Right atrium auricular region (tissue), 2 donors: ENCODE results near the gene PPP1R14B. TPM values are rescaled to one million over a fixed set of nuclear protein-coding genes. Genes with fewer than 3 reads are reported as not detected.

ENCODE experiments used
- DNase-seq: peaks from one replicate; pipeline ENCODE4 v3.0.0-alpha.2; 2019; ENCODE audit warnings: low spot score
- H3K27ac ChIP-seq, 2 donors: fragments of 200-600 bp; sonication (generic); 1 replicate in 1 of 2; 2 replicates in 1 of 2; pipeline ENCODE4 v1.5.1; 2016 to 2019
- H3K27me3 ChIP-seq, 2 donors: fragments of 200-600 bp; sonication (generic); one replicate each; pipeline versions ENCODE4 v1.5.1 to v1.6.0; 2017 to 2019
- H3K36me3 ChIP-seq: fragments of 200-600 bp; sonication (generic); one replicate; pipeline ENCODE4 v1.5.1; 2016
- H3K4me1 ChIP-seq, 2 donors: fragments of 200-600 bp; sonication (generic); one replicate each; pipeline versions ENCODE4 v1.5.1 to v1.6.0; 2017 to 2019
- H3K4me3 ChIP-seq, 2 donors: fragments of 200-600 bp; sonication (generic); 1 replicate in 1 of 2; 2 replicates in 1 of 2; pipeline ENCODE4 v1.5.1; 2017 to 2019; ENCODE audit warnings: mild to moderate bottlenecking in 1 of 2, moderate library complexity in 1 of 2
- H3K9me3 ChIP-seq, 2 donors: fragments of 200-600 bp; sonication (generic); one replicate each; pipeline ENCODE4 v1.5.1; 2019
- CTCF ChIP-seq, 2 donors: fragments of 200-600 bp; sonication (generic); IDR thresholded peaks; one replicate each; pipeline ENCODE4 v1.5.1; 2019; ENCODE audit warnings: antibody characterized with exemption in 2 of 2
- total RNA-seq, 2 donors: library from RNA; depleted of rRNA; stranded (reverse); fragments of >200 nt; gene quantifications; one replicate each; pipeline ENCODE4 v1.1.0, GENCODE V29; 2016

PPP1R14B gene
- total RNA-seq, 2 donors from 2014 or later: 76.4 to 99.2 TPM

- H3K4me1 ChIP-seq: peaks cover 0 to 74% of the 10 kb centered on the region in 2 donors
- H3K4me3 ChIP-seq: peak within 1 kb of the TSS; percentile 57 to 77
- H3K27me3 ChIP-seq: no peaks in the 10 kb centered on the region
- H3K9me3 ChIP-seq: no peaks in the 10 kb centered on the region
- no peak for TF ChIP-seq CTCF (IDR thresholded peaks at IDR 0.05)
- H3K36me3 ChIP-seq: no peaks in the 10 kb centered on the region
- peak; percentile 94 for DNase-seq
- H3K27ac ChIP-seq: peak within 1 kb of the TSS; percentile 92 to 97
These were observed 16.4 kb downstream of the PPP1R14B start, which contains the start of gene DNAJC4 for GRCh38 chr11:64230171-64230984. Gene DNAJC4, plus strand, starts transcription at chr11:64230548. Its CDS starts 307 bp downstream, at chr11:64230855.

- Histone ChIP-seq H3K4me3 (peak overlapping the region; percentile 57 to 77), H3K27ac (peak overlapping the region; percentile 92 to 97), H3K4me1 (peaks cover 0 to 74% of the 10 kb centered on the region in 2 donors), H3K27me3 (no peaks in the 10 kb centered on the region), H3K9me3 (no peaks in the 10 kb centered on the region), H3K36me3 (no peaks in the 10 kb centered on the region)
- no peak for TF ChIP-seq CTCF (IDR thresholded peaks at IDR 0.05)
- DNase-seq: no peak
These were observed 17.0 kb downstream of the PPP1R14B start for GRCh38 chr11:64229744-64230170.

GRCh38 chr11:64229090-64229743 is 17.5 kb downstream of the PPP1R14B start:
- TF ChIP-seq CTCF (IDR thresholded peaks at IDR 0.05): no peak
- Histone ChIP-seq H3K9me3 (no peaks in the 10 kb centered on the region), H3K27me3 (no peaks in the 10 kb centered on the region), H3K4me1 (peaks cover 0 to 75% of the 10 kb centered on the region in 2 donors), H3K27ac (peak overlapping the region; percentile 92 to 97), H3K36me3 (no peaks in the 10 kb centered on the region), H3K4me3 (peak overlapping the region in 1 of 2 donors; percentile 77)
- DNase-seq: no peak

GRCh38 chr11:64227405-64227956 is 19.3 kb downstream of the PPP1R14B start:
- DNase-seq: no peak
- TF ChIP-seq CTCF (IDR thresholded peaks at IDR 0.05): no peak
- peaks cover 5% of the 10 kb centered on the region for H3K36me3 ChIP-seq

GRCh38 chr11:64226507-64227051 is 20.2 kb downstream of the PPP1R14B start:
- H3K27me3 ChIP-seq: no peaks in the 10 kb centered on the region
- peak overlapping the region; percentile 85 to 89 for H3K4me3 ChIP-seq
- no peak for DNase-seq
- peak overlapping the region; percentile 91 to 97 for H3K27ac ChIP-seq
- no peaks in the 10 kb centered on the region for H3K9me3 ChIP-seq
- H3K36me3 ChIP-seq: peaks cover 5% of the 10 kb centered on the region
- peaks cover 0 to 53% of the 10 kb centered on the region in 2 donors for H3K4me1 ChIP-seq
- TF ChIP-seq CTCF (IDR thresholded peaks at IDR 0.05): no peak

More at GRCh38 chr11:64227405-64227956, 19.3 kb downstream of the PPP1R14B start:
- Histone ChIP-seq H3K27ac (peak overlapping the region; percentile 91 to 97), H3K4me1 (peaks cover 0 to 62% of the 10 kb centered on the region in 2 donors), H3K9me3 (no peaks in the 10 kb centered on the region), H3K27me3 (no peaks in the 10 kb centered on the region), H3K4me3 (peak overlapping the region; percentile 85 to 89)
